Astrocyte (in vitro differentiated cells and primary cell): Measurements from ENCODE around the gene TOGARAM2. TPM values are rescaled to one million over a fixed set of nuclear protein-coding genes. Genes with fewer than 3 reads are reported as not detected.

ENCODE experiments used
- DNase-seq: peaks from one replicate; pipeline ENCODE4 v3.0.0-alpha.2; 2010; ENCODE audit warnings: low read depth
- FAIRE-seq: peaks from 2 replicates; lab custom pipeline; 2011; peaks lifted over from hg19 to GRCh38; lab: Jason Lieb, UNC
- H2AFZ ChIP-seq: 2 replicates; pipeline ENCODE4 v1.6.0; 2012; ENCODE audit warnings: low read depth, low read length, inconsistent platforms
- H3K27ac ChIP-seq: 2 replicates; pipeline ENCODE4 v1.5.1; 2011; ENCODE audit warnings: low read depth, low read length, inconsistent platforms
- H3K27me3 ChIP-seq: 2 replicates; pipeline ENCODE4 v1.6.0; 2011; ENCODE audit warnings: low read length, inconsistent platforms; ENCODE audit not compliant: insufficient read depth
- H3K36me3 ChIP-seq: 2 replicates; pipeline ENCODE4 v1.5.1; 2011; ENCODE audit warnings: low read length, inconsistent platforms; ENCODE audit not compliant: insufficient read depth
- H3K4me1 ChIP-seq: 2 replicates; pipeline ENCODE4 v1.5.1; 2011; ENCODE audit warnings: low read length, inconsistent platforms; ENCODE audit not compliant: insufficient read depth
- H3K4me2 ChIP-seq: 2 replicates; pipeline ENCODE4 v1.6.0; 2012; ENCODE audit warnings: low read length, inconsistent platforms
- H3K4me3 ChIP-seq: 2 replicates; pipeline ENCODE4 v1.5.1; 2011; ENCODE audit warnings: low read depth, mild to moderate bottlenecking, low read length, inconsistent platforms; ENCODE audit not compliant: insufficient read depth
- H3K79me2 ChIP-seq: 2 replicates; pipeline ENCODE4 v1.6.0; 2012; ENCODE audit warnings: mild to moderate bottlenecking, low read length, inconsistent platforms; ENCODE audit not compliant: insufficient read depth
- H3K9ac ChIP-seq: 2 replicates; pipeline ENCODE4 v1.6.0; 2012; ENCODE audit warnings: mild to moderate bottlenecking, low read length, inconsistent platforms
- H3K9me3 ChIP-seq: 2 replicates; pipeline ENCODE4 v1.5.1; 2012; ENCODE audit warnings: low read depth, mild to moderate bottlenecking, low read length, inconsistent platforms; ENCODE audit not compliant: insufficient read depth
- H4K20me1 ChIP-seq: 2 replicates; pipeline ENCODE4 v1.6.0; 2012; ENCODE audit warnings: low read length, inconsistent platforms; ENCODE audit not compliant: insufficient read depth
- H3K27ac Mint-ChIP-seq: one replicate; pipeline ENCODE4 v1.8.0; 2021; ENCODE audit warnings: mild to moderate bottlenecking, mixed read lengths; ENCODE audit not compliant: unreplicated experiment
- H3K27me3 Mint-ChIP-seq: one replicate; pipeline ENCODE4 v1.8.0; 2021; ENCODE audit warnings: low read depth, mixed read lengths; ENCODE audit not compliant: unreplicated experiment
- H3K36me3 Mint-ChIP-seq: one replicate; pipeline ENCODE4 v1.8.0; 2021; ENCODE audit warnings: low read depth, mixed read lengths; ENCODE audit not compliant: unreplicated experiment
- H3K4me1 Mint-ChIP-seq: one replicate; pipeline ENCODE4 v1.8.0; 2021; ENCODE audit warnings: low read depth, mixed read lengths; ENCODE audit not compliant: unreplicated experiment
- H3K4me3 Mint-ChIP-seq: one replicate; pipeline ENCODE4 v1.8.0; 2021; ENCODE audit warnings: mild to moderate bottlenecking, moderate library complexity, mixed read lengths; ENCODE audit not compliant: unreplicated experiment
- H3K9me3 Mint-ChIP-seq: one replicate; pipeline ENCODE4 v1.8.0; 2021; ENCODE audit warnings: mild to moderate bottlenecking, mixed read lengths; ENCODE audit not compliant: unreplicated experiment
- CTCF ChIP-seq: IDR thresholded peaks from 2 replicates; pipeline ENCODE4 v1.5.1; 2011; ENCODE audit warnings: low read depth, mild to moderate bottlenecking, inconsistent platforms, low read length, moderate library complexity; ENCODE audit not compliant: insufficient read depth
- EZH2 ChIP-seq: IDR thresholded peaks from 2 replicates; pipeline ENCODE4 v1.6.1; 2012; ENCODE audit warnings: mild to moderate bottlenecking, low read length, inconsistent platforms; ENCODE audit not compliant: insufficient read depth
- total RNA-seq: library from RNA; stranded (reverse); gene quantifications from 2 replicates; pipeline ENCODE4 v1.2.1, GENCODE V29; 2021

The TOGARAM2 gene
- total RNA-seq, 1 donor from 2014 or later: 0.73 TPM

GRCh38 chr2:29011418-29012060 is 30.4 kb downstream of the TOGARAM2 start:
- H3K27ac ChIP-seq: no peak overlapping the region
- no peaks in the 10 kb centered on the region for H4K20me1 ChIP-seq
- TF ChIP-seq CTCF (no peak), EZH2 (no peak)
- no peak overlapping the region for H3K4me3 ChIP-seq
- peaks cover 44% of the 10 kb centered on the region for H3K4me1 ChIP-seq
- Mint-ChIP-seq H3K27me3 (peaks cover 18% of the 10 kb centered on the region), H3K27ac (no peak overlapping the region), H3K36me3 (no peaks in the 10 kb centered on the region), H3K4me3 (no peak overlapping the region), H3K9me3 (no peaks in the 10 kb centered on the region), H3K4me1 (peaks cover 26% of the 10 kb centered on the region)
- DNase-seq: peak; percentile 42
- no peaks in the 10 kb centered on the region for H3K27me3 ChIP-seq
- no peak overlapping the region for H3K9ac ChIP-seq
- peak overlapping the region; percentile 44 for H2AFZ ChIP-seq
- FAIRE-seq: no peak
- H3K9me3 ChIP-seq: no peaks in the 10 kb centered on the region
- H3K79me2 ChIP-seq: no peaks in the 10 kb centered on the region
- H3K36me3 ChIP-seq: no peaks in the 10 kb centered on the region
- peak overlapping the region; percentile 74 for H3K4me2 ChIP-seq

GRCh38 chr2:29012211-29012681 is 31.1 kb downstream of the TOGARAM2 start:
- Histone ChIP-seq H3K4me3 (no peak overlapping the region), H3K79me2 (no peaks in the 10 kb centered on the region), H3K9me3 (no peaks in the 10 kb centered on the region), H4K20me1 (no peaks in the 10 kb centered on the region), H3K9ac (no peak overlapping the region), H3K27ac (no peak overlapping the region), H3K4me1 (peaks cover 44% of the 10 kb centered on the region), H3K27me3 (no peaks in the 10 kb centered on the region), H3K4me2 (peak overlapping the region; percentile 74), H2AFZ (no peak overlapping the region), H3K36me3 (no peaks in the 10 kb centered on the region)
- peaks cover 26% of the 10 kb centered on the region for H3K4me1 Mint-ChIP-seq
- no peak overlapping the region for H3K4me3 Mint-ChIP-seq
- no peak overlapping the region for H3K27ac Mint-ChIP-seq
- no peaks in the 10 kb centered on the region for H3K36me3 Mint-ChIP-seq
- no peak for FAIRE-seq
- no peak for DNase-seq
- no peaks in the 10 kb centered on the region for H3K9me3 Mint-ChIP-seq
- TF ChIP-seq EZH2 (no peak), CTCF (no peak)
- H3K27me3 Mint-ChIP-seq: peaks cover 24% of the 10 kb centered on the region
